DND-41 (cell line): ENCODE measurements around the gene ABCF2.

ENCODE experiments used
- ATAC-seq: fragments of 200-7000 bp; cut with Tn5 transposase; 3 replicates; pipeline ENCODE4 v1.9.1; 2021; ENCODE audit warnings: low read depth; ENCODE audit not compliant: insufficient read depth
- DNase-seq: peaks from one replicate; pipeline ENCODE4 v3.0.0-alpha.2; 2020
- H2AFZ ChIP-seq: 2 replicates; pipeline ENCODE4 v1.6.0; 2012; ENCODE audit warnings: low read depth, low read length
- H3K27ac ChIP-seq: 2 replicates; pipeline ENCODE4 v1.5.1; 2012; ENCODE audit warnings: low read length, inconsistent platforms
- H3K27me3 ChIP-seq: fragments of 200-600 bp; sonication (generic); 2 replicates; pipeline ENCODE4 v1.6.0; 2012; ENCODE audit warnings: low read length, mild to moderate bottlenecking, inconsistent platforms; ENCODE audit not compliant: insufficient read depth, poor library complexity
- H3K36me3 ChIP-seq: 2 replicates; pipeline ENCODE4 v1.5.1; 2012; ENCODE audit warnings: low read length, inconsistent platforms; ENCODE audit not compliant: insufficient read depth
- H3K4me1 ChIP-seq: 2 replicates; pipeline ENCODE4 v1.5.1; 2012; ENCODE audit warnings: mild to moderate bottlenecking, low read length; ENCODE audit not compliant: insufficient read depth
- H3K4me2 ChIP-seq: 2 replicates; pipeline ENCODE4 v1.6.0; 2012; ENCODE audit warnings: mild to moderate bottlenecking, moderate library complexity, low read length, inconsistent platforms; ENCODE audit not compliant: insufficient read depth
- H3K4me3 ChIP-seq, 2 experiments: fragments of 200-600 bp in 1 of 2; shearing (Covaris generic) in 1 of 2; 2 replicates each; pipeline ENCODE4 v1.5.1; 2012 to 2016; ENCODE audit warnings: inconsistent platforms in 2 of 2, low read length in 2 of 2, mild to moderate bottlenecking in 2 of 2, low read depth in 1 of 2, moderate library complexity in 1 of 2
- H3K79me2 ChIP-seq: 2 replicates; pipeline ENCODE4 v1.6.0; 2012; ENCODE audit warnings: low read length, inconsistent platforms; ENCODE audit not compliant: insufficient read depth
- H3K9ac ChIP-seq: 2 replicates; pipeline ENCODE4 v1.6.0; 2012; ENCODE audit warnings: low read depth, mild to moderate bottlenecking, inconsistent platforms, low read length, moderate library complexity
- H3K9me3 ChIP-seq: 2 replicates; pipeline ENCODE4 v1.5.1; 2012; ENCODE audit warnings: low read length, moderate library complexity, mild to moderate bottlenecking, inconsistent platforms; ENCODE audit not compliant: insufficient read depth, severe bottlenecking
- H4K20me1 ChIP-seq: 2 replicates; pipeline ENCODE4 v1.6.0; 2012; ENCODE audit warnings: low read length; ENCODE audit not compliant: insufficient read depth
- CTCF ChIP-seq: IDR thresholded peaks from 2 replicates; pipeline ENCODE4 v1.5.1; 2012; ENCODE audit warnings: borderline replicate concordance, low read length, moderate library complexity, mild to moderate bottlenecking; ENCODE audit not compliant: poor library complexity, severe bottlenecking; ENCODE audit errors: extremely low read depth
- EZH2 ChIP-seq: IDR thresholded peaks from 3 replicates; pipeline ENCODE4 v1.6.1; 2012; ENCODE audit warnings: borderline replicate concordance, low read depth, mild to moderate bottlenecking, moderate library complexity, low read length, inconsistent platforms; ENCODE audit not compliant: severe bottlenecking

ABCF2 gene

GRCh38 chr7:151173386-151174245 lies 53.4 kb downstream of the ABCF2 start:
- Histone ChIP-seq H3K4me2 (no peak overlapping the region), H3K9me3 (no peaks in the 10 kb centered on the region), H3K4me3 (no peak overlapping the region), H3K4me1 (no peaks in the 10 kb centered on the region; the same call in 1 of the 2 replicates), H3K79me2 (no peaks in the 10 kb centered on the region), H3K9ac (no peak overlapping the region), H4K20me1 (0 out of 2 replicates have a peak, but pooled peaks cover 4% of the 10 kb centered on the region), H2AFZ (no peak overlapping the region), H3K27me3 (peaks cover 14% of the 10 kb centered on the region), H3K27ac (no peak overlapping the region), H3K36me3 (no peaks in the 10 kb centered on the region)
- ATAC-seq (no peak), DNase-seq (no peak)
- TF ChIP-seq EZH2 (no peak), CTCF (no peak)

GRCh38 chr7:151172273-151173141 lies 54.5 kb downstream of the ABCF2 start:
- ATAC-seq (peak; percentile 92), DNase-seq (peak; percentile 74)
- Histone ChIP-seq H3K27ac (no peak overlapping the region), H4K20me1 (no peaks in the 10 kb centered on the region), H3K9ac (no peak overlapping the region), H3K4me3 (no peak overlapping the region), H2AFZ (no peak overlapping the region), H3K79me2 (no peaks in the 10 kb centered on the region), H3K9me3 (no peaks in the 10 kb centered on the region), H3K36me3 (no peaks in the 10 kb centered on the region), H3K4me2 (no peak overlapping the region), H3K27me3 (peaks cover 11% of the 10 kb centered on the region), H3K4me1 (no peaks in the 10 kb centered on the region; the same call in 1 of the 2 replicates)
- TF ChIP-seq CTCF (peak; percentile 100), EZH2 (no peak)

- Histone ChIP-seq H3K27ac (no peak overlapping the region), H3K4me3 (no peak overlapping the region), H3K9ac (no peak overlapping the region), H3K27me3 (peaks cover 28% of the 10 kb centered on the region), H2AFZ (no peak overlapping the region), H3K9me3 (no peaks in the 10 kb centered on the region), H3K36me3 (no peaks in the 10 kb centered on the region), H4K20me1 (no peaks in the 10 kb centered on the region), H3K4me2 (no peak overlapping the region), H3K4me1 (no peaks in the 10 kb centered on the region; the same call in 1 of the 2 replicates), H3K79me2 (no peaks in the 10 kb centered on the region)
- DNase-seq (no peak), ATAC-seq (no peak)
- TF ChIP-seq EZH2: no peak
- no peak for TF ChIP-seq CTCF
Measured at GRCh38 chr7:151168787-151169162, 58.2 kb downstream of the ABCF2 start.
